MG63 (cell line): ENCODE data around the gene AKR1C4. TPM values are rescaled to one million over a fixed set of nuclear protein-coding genes. Genes with fewer than 3 reads are reported as not detected.
A peak's percentile ranks its signal among the peaks of the same experiment; 100 is the strongest.
"Not testable (repeated sequence)": the region's sequence is repeated elsewhere in the genome, so short reads cannot be mapped to it uniquely, and the experiment has no call there.

Source experiments
- DNase-seq: peaks from one replicate; pipeline ENCODE4 v3.0.0-alpha.2; 2020
- H3K27me3 ChIP-seq: fragments of 250-450 bp; sonication (Bioruptor Pico); 2 replicates; pipeline ENCODE4 v1.5.1; 2020; ENCODE audit warnings: mild to moderate bottlenecking, moderate library complexity
- H3K36me3 ChIP-seq: fragments of 250-450 bp; sonication (Bioruptor Pico); 2 replicates; pipeline ENCODE4 v1.5.1; 2020; ENCODE audit warnings: mild to moderate bottlenecking, moderate library complexity
- H3K4me3 ChIP-seq: fragments of 250-450 bp; sonication (Bioruptor Pico); 2 replicates; pipeline ENCODE4 v1.5.1; 2020; ENCODE audit warnings: mild to moderate bottlenecking, moderate library complexity
- H3K9me3 ChIP-seq: fragments of 250-450 bp; sonication (Bioruptor Pico); 2 replicates; pipeline ENCODE4 v1.5.1; 2020; ENCODE audit warnings: mild to moderate bottlenecking, moderate library complexity
- total RNA-seq: library from RNA; depleted of rRNA; stranded (reverse); fragments of >200 nt; shearing (Covaris generic); gene quantifications from 2 replicates; pipeline ENCODE4 v1.2.3, GENCODE V29; 2014; ENCODE audit warnings: low replicate concordance

AKR1C4 gene
- total RNA-seq, 1 experiment from 2014 or later = not detected

DNA sequence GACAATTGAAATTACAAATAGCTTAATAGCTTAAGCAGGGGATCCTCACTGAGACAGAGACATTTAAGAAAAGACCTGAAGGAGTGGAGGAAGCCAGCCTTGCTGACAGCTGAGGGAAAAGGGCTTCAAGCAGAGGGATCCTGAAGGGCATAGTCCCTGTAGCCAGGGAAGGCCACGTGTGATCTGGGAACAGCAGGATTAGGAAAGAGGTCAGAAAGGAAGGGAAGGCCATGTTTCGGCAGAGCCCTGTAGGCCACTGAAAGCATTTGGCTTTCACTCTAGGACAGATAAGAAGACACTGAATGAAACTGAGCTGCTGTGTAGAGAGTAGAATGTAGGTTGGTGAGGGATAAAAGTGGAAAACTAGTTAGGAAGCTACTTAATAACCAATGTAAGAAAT, 8.3 kb upstream of the AKR1C4 start:
- H3K9me3 ChIP-seq = no peaks in the 10 kb centered on the region; the same call in 1 of the 2 replicates
- no peaks in the 10 kb centered on the region for H3K36me3 ChIP-seq
- H3K4me3 ChIP-seq = no peak overlapping the region
- no peaks in the 10 kb centered on the region for H3K27me3 ChIP-seq
- no peak for DNase-seq

DNA sequence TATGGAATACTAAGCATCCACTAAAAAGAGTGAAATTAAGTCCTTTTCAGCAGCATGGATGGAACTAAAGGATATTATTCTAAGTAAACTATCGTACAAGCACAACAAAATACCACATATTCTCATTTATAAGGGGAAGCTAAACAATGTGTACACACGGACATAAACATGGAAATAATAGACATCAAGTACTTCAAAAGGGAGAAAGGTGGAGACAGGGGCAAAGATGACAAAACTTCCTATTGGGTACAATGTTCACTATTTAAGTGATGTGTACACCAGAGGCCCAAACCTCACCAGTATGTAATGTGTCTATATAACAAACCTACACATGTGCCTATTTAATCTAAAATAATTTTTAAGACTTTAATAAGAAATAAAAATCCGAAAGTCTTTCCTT, 2.2 kb upstream of the AKR1C4 start:
- no peak overlapping the region for H3K4me3 ChIP-seq
- no peak for DNase-seq
- no peaks in the 10 kb centered on the region for H3K27me3 ChIP-seq
- no peaks in the 10 kb centered on the region; the same call in 1 of the 2 replicates for H3K9me3 ChIP-seq
- no peaks in the 10 kb centered on the region for H3K36me3 ChIP-seq

DNA sequence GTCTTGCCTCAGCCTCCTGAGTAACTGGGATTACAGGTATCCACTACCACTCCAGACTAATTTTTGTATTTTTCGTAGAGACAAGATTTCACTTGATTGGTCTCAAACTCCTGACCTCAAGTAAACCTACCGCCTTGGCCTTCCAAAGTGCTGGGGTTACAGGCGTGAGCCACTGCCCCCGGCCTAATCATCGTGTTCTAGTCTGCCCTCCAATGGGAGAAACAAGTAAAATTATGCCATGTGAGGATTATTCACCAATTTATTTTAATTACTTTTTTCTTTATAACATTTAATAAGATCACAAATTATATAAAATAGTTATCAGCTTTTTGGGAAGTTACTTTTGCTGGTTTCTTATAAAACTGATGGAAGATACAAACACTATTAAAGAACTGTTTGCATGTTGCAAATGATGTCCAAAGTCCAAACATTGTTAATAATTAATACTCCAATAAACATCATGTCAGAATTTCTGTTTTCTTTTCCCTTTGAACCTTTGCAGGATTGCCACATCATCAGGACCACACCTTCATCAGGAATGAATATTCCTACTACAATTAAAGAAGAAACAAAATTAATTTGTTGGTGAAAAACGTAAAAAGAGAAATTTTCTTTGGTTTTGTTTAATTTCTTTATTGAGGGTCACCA, 786 bp upstream of the AKR1C4 start:
- DNase-seq = no peak
- no peak overlapping the region for H3K4me3 ChIP-seq
- no peaks in the 10 kb centered on the region for H3K36me3 ChIP-seq
- H3K27me3 ChIP-seq = no peaks in the 10 kb centered on the region
- H3K9me3 ChIP-seq = no peaks in the 10 kb centered on the region; the same call in 1 of the 2 replicates

DNA sequence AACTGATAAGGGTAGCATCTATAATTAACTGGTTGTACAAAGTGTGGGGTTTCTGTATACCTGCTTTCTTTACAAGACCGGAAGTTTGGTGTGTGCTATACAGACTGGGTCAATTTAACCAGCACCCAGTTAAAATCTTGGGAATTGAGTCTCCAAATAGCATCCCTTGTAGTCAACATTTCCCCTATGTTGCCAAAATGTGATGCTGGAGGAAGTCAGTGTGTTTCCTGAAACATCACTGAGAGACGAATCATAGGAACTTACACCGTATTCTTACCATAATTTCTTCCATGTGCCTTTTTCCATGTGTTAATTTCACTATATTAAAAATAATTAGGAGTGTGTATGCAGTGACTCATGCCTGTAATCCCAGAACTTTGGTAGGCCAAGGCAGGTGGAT, 1.7 kb downstream of the AKR1C4 start:
- no peak overlapping the region for H3K4me3 ChIP-seq
- H3K9me3 ChIP-seq = no peaks in the 10 kb centered on the region
- no peaks in the 10 kb centered on the region for H3K27me3 ChIP-seq
- H3K36me3 ChIP-seq = no peaks in the 10 kb centered on the region
- DNase-seq = no peak

DNA sequence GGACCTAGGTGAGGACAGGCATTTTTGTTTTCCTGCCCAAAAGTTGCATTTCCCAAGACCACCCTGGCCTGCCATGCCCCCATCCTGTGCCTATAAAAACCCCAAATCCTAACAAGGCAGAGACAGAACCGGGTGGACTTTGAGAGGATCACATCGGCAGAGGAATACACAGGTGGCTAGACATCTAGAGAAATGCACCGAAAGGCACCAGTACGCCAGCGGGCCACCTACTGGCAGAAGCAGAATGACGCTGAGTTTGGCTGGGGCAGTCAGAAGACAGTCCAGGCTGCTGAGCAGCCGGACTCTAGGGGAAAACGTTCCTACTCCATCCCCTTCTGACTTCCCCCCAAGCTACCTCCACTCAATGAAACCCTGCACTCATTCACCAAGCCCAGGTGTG, 2.8 kb downstream of the AKR1C4 start:
- H3K27me3 ChIP-seq = no peaks in the 10 kb centered on the region
- H3K9me3 ChIP-seq = no peaks in the 10 kb centered on the region
- no peaks in the 10 kb centered on the region for H3K36me3 ChIP-seq
- H3K4me3 ChIP-seq = no peak overlapping the region
- DNase-seq = no peak

DNA sequence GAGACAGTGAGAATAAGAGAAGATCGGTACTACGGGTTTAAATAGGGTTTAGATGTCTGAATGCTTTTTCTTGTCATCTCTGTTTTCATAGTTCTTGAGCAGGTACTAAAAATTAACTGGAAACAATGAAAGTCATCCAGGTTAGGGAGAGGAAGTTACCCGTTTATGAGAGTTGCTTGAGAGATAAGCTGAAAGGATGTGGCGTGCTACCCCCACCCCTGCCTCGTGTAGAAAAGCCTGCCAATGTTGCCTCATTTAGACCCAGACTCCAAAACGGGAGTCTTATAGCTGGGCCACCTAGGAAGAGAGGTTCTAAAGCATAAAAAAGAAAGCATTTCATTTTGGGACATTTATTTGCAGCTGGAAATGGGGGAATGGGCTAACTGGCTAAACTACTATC, 10.2 kb downstream of the AKR1C4 start:
- Histone ChIP-seq H3K27me3 (no peaks in the 10 kb centered on the region), H3K36me3 (no peaks in the 10 kb centered on the region), H3K9me3 (no peaks in the 10 kb centered on the region), H3K4me3 (no peak overlapping the region)
- no peak for DNase-seq

DNA sequence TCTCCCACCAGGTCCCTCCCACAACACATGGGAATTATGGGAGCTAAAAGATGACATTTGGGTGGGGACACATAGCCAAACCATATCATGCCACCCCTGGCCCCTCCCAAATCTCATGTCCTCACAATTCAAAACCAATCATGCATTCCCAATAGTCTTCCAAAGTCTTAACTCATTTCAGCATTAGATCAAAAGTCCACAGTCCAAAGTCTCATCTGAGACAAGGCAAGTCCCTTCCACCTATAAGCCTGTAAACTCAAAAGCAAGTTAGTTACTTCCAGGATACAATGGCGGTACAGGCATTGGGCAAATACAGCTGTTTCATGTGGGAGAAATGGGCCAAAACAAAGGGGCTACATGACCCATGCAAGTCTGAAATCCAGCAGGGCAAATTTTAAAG, 13.1 kb downstream of the AKR1C4 start:
- H3K27me3 ChIP-seq, H3K9me3 ChIP-seq, H3K4me3 ChIP-seq, H3K36me3 ChIP-seq, DNase-seq: not testable (repeated sequence)

DNA sequence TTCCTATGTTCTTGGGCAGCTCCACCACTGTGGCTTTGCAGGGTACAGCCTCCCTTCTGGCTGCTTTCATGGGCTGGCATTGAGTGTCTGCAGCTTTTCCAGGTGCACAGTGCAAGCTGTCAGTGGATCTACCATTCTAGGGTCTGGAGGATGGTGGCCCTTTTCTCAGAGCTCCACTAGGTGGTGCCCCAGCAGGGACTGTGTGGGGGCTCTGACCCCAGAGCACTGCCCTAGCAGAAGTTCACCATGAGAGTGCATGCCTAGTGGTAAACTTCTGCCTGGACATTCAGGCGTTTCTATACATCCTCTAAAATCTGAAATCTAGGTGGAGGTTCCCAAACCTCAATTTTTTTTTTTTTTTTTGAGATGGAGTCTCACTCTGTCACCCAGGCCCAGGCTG, 13.6 kb downstream of the AKR1C4 start:
- not testable (repeated sequence) for DNase-seq, H3K27me3 ChIP-seq, H3K4me3 ChIP-seq, H3K9me3 ChIP-seq, H3K36me3 ChIP-seq

DNA sequence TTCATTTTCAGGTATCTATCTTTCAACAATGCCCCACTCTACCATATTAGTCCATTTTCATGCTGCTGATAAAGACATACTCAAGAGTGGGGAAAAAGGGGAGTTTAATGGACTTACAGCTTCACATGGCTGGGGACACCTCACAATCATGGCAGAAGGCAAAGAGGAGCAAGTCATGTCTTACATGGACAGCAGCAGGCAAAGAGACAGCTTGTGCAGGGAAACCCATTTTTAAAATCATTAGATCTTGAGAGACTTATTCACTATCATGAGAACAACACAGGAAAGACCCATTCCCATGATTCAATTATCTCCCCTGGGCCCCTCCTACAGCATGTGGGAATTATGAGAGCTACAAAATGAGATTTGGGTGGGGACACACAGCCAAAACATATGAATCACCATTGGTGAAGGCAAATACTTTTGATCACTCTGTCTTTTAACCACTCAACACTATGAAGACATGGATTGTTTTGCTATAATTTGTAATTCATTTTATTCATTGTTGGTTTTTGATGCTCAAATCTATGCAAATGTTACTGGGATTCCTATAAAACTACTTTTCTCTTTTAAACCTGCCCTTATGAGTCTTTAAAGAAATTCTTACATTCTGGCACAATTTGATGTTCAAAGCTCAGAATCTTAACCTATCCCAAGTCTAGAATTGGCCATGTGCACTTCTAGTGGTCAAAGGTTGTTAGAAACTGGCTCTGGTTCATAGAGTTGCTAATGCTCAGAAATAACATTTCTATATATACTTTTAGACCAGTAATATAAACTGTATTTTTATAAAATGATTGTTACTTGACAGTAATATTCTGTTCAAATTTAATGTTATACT, 15.3 kb downstream of the AKR1C4 start:
- Histone ChIP-seq H3K4me3 (no peak overlapping the region), H3K27me3 (no peaks in the 10 kb centered on the region), H3K9me3 (no peaks in the 10 kb centered on the region), H3K36me3 (no peaks in the 10 kb centered on the region)
- DNase-seq = no peak

DNA sequence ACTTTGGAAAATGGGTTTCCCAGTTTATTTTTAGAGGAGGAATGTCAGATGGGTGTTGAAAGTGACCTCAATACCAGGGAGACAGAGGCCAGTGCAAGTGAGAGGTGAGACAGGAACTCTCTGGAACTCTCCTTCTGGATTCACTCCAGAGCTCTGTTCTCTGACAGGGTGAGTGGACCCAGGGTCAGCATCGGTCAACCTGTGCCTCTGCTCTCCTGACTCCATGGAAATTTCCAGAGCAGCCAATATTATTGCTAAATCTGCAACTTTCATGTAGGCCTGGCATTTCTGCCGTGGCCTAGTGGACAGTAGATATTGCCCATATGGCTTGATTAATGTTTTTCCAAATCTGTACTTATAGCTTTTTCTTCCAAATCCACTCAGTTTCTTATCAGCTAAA, 20.2 kb downstream of the AKR1C4 start:
- Histone ChIP-seq H3K27me3 (no peaks in the 10 kb centered on the region), H3K36me3 (no peaks in the 10 kb centered on the region), H3K4me3 (no peak overlapping the region), H3K9me3 (no peaks in the 10 kb centered on the region)
- DNase-seq = no peak

DNA sequence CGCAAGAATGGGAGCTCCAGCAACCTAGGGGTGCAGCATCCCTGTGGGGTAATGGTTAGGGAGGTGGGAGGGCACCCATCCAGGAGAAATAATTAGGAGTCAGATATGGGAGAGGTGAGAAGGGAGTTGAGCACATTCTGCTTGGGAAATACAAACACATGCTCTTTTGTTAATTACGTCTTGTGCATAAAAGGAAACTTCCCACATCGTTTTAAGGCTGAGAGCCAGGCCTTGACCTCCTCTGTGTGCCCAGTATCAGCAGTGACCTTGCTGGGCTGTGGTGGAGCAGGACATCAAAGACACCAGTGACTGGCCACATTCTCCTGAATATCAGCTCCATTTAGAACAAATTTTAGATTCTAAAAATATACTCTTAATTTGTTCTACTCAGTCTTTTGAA, 22.6 kb downstream of the AKR1C4 start:
- DNase-seq = no peak
- Histone ChIP-seq H3K4me3 (no peak overlapping the region), H3K36me3 (no peaks in the 10 kb centered on the region), H3K9me3 (no peaks in the 10 kb centered on the region), H3K27me3 (no peaks in the 10 kb centered on the region)

DNA sequence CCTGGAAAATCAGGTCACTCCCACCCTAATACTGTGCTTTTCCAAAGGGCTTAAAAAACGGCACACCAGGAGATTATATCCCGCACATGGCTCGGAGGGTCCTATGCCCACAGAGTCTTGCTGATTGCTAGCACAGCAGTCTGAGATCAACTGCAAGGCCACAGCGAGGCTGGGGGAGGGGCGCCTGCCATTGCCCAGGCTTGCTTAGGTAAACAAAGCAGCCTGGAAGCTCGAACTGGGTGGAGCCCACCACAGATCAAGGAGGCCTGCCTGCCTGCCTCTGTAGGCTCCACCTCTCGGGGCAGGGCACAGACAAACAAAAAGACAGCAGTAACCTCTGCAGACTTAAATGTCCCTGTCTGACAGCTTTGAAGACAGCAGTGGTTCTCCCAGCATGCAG, 26.3 kb downstream of the AKR1C4 start:
- not testable (repeated sequence) for H3K27me3 ChIP-seq, H3K36me3 ChIP-seq, H3K9me3 ChIP-seq, H3K4me3 ChIP-seq, DNase-seq

DNA sequence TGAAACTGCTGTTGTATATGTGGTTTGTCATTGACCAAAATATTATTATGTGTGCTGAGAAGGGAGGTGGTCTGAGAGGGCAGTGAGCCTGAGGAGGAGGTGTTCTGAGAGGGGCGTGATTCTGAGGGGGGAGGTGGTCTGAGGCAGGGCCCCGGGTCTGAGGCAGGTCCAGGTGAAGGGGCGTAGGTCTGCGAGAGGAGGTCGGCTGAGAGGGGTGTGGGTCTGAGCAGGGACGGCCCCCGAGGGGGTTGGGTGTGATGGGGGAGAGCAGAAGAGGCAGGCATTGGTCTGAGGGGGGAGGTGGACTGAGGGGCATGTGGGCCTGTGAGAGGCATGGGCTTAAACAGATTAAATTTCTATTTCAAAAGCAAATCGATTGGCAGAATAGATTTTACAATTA, 32.4 kb downstream of the AKR1C4 start:
- no peaks in the 10 kb centered on the region for H3K36me3 ChIP-seq
- DNase-seq = no peak
- H3K9me3 ChIP-seq = no peaks in the 10 kb centered on the region
- no peak overlapping the region for H3K4me3 ChIP-seq
- H3K27me3 ChIP-seq = no peaks in the 10 kb centered on the region

DNA sequence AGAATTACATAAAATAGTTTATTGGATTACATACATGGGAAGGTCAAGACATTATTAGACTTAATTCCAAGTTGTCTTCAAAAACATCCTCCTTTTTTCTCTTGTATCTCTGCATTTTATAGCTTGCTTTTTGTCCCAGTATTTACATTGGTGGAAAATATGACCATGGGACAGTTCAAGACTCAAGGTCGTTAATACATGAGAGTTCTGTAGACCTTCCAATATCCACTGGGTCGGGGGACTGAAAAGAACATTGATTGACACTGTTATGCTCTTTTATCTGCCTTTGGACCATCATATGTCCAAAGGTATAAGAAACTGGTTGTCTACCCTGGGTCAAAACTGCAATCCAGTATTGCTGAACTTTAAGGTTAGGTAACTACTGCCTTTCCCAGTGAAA, 36.7 kb downstream of the AKR1C4 start:
- Histone ChIP-seq H3K36me3 (no peaks in the 10 kb centered on the region), H3K4me3 (no peak overlapping the region), H3K9me3 (peaks cover 4% of the 10 kb centered on the region; the same call in 1 of the 2 replicates), H3K27me3 (no peaks in the 10 kb centered on the region)
- DNase-seq = no peak

DNA sequence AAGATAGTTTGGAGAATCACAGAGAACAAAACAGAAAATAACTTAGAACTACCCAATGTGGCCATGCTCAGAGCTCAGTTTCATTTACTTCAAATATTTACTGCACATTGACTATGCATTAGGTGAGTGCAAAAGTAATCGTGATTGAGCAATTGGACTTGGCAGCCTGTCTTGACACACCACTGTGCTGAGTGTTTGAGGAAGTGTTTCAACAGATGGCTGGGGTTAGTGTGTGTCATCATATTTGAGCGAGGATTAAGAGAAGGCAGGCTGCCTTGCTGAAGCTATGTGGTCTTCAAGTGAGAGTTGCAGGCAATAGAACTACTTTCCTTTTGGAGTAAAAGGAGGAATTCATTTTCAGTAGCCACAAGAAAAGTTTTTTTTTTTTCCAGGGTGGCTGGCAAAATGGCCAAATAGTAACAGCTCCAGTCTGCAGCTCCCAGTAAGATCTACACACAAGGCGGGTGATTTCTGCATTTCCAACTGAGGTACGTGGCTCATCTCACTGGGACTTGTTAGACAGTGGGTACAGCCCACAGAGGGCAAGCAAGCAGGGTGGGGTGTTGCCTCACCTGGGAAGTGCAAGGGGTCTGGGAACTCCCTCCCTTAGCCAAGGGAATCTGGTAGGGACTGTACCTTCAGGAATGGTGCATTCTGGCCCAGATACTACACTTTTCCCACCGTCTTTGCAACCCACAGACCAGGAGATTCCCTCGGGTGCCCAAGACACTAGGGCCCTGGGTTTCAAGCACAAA, 37.6 kb downstream of the AKR1C4 start:
- no peak overlapping the region for H3K4me3 ChIP-seq
- H3K36me3 ChIP-seq = no peaks in the 10 kb centered on the region
- H3K27me3 ChIP-seq = no peaks in the 10 kb centered on the region
- peak; percentile 74 for DNase-seq
- peaks cover 4% of the 10 kb centered on the region; the same call in 1 of the 2 replicates for H3K9me3 ChIP-seq

DNA sequence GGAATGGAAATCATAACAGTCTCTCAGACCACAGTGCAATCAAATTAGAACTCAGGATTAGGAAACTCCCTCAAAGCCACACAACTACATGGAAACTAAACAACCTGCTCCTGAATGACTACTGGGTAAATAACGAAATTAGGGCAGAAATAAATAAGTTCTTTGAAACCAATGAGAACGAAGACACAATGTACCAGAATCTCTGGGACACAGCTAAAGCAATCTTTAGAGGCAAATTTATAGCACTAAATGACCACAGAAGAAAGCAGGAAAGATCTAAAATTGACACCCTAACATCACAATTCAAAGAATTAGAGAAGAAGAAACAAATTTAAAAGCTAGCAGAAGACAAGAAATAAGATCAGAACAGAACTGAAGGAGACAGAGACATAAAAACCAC, 40.9 kb downstream of the AKR1C4 start:
- H3K27me3 ChIP-seq, H3K36me3 ChIP-seq, H3K9me3 ChIP-seq, DNase-seq, H3K4me3 ChIP-seq: not testable (repeated sequence)

DNA sequence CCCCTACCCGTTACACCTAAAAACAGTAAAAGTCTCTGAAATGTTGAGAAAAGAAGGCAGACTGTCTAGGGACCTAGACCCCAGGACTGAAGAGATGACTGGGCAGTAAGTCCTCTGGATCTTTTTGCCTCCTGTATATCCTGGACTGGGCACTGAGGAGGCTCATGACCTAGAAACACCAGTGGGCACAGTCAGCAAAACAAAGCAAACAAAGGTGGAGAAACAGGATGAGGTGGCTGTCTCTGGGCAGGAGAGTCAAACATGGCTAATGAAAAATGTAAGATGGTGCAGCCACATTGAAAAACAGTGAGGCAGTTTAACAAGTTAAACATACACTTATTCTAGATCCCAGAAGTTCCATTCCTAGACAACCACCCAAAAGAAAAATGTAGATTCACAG, 45.9 kb downstream of the AKR1C4 start:
- Histone ChIP-seq H3K36me3 (no peaks in the 10 kb centered on the region), H3K4me3 (no peak overlapping the region)

More for the DNA sequence above, 45.9 kb downstream of the AKR1C4 start:
- Histone ChIP-seq H3K27me3 (no peaks in the 10 kb centered on the region), H3K9me3 (peaks cover 3% of the 10 kb centered on the region; the same call in 1 of the 2 replicates)
- DNase-seq = no peak
